T-helper 9 cell (primary cell): ENCODE data around the gene GATD1.
A peak's percentile ranks its signal among the peaks of the same experiment; 100 is the strongest.

Experiments
- DNase-seq: peaks from one replicate; pipeline ENCODE4 v3.0.0-alpha.2; 2020
- total RNA-seq, 2 donors: gene quantifications; one replicate each; lab custom pipeline; 2026; lab: John Stamatoyannopoulos, UW

The GATD1 gene, protein sequence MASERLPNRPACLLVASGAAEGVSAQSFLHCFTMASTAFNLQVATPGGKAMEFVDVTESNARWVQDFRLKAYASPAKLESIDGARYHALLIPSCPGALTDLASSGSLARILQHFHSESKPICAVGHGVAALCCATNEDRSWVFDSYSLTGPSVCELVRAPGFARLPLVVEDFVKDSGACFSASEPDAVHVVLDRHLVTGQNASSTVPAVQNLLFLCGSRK
- 34.3 to 59.0 reads per million in 2 donors for total RNA-seq

DNA sequence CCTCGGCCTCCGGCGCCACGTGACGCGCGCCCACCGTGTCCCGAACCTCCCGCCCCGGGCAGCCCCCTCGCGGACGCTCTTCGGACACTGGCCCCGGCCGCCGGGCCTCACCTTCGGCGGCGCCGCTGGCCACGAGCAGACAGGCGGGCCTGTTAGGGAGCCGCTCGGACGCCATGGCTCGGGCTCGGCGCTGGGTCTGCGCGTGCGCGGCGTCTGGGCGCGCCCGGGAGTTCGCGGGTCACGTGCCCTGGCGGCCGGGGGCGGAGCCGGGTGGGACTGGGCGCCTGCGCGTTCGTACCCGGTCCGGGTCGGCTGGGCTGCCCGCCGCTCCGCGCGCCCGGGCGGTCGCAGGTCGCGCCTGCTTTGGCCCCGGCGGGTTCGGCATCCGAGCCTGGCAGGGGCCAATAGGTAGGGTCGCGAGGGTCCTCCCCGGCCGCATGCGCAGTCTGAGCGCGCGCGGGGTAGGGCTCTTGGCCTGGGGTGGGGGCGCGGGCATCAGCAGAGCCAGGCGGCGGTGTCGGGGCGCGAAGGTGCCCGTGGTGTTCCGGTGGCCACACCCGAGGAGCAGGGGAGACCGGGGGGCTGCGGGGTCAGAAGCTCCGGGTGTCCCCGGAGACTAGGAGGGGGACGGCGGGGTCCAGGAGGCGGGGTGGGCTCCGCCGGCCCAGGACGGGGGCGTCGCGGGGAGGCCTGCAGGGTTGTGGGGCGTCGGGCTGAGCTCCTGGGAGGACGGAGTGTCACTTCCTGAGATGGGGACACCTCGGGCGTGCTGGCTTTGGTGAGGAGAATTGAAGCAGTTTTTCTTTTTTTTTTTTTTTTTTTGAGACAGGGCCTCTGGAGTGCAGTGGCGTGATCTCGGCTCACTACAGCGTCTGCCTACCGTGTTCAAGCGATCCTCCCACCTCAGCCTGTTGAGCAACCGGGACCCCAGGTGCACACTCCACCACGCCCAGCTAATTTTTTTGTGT is at the start of gene GATD1:
GATD1 (minus strand) TSS at position 200 of the 968 bp plus-strand sequence; CDS start at position 175, 25 bp downstream.
- DNase-seq = peak; percentile 94

DNA sequence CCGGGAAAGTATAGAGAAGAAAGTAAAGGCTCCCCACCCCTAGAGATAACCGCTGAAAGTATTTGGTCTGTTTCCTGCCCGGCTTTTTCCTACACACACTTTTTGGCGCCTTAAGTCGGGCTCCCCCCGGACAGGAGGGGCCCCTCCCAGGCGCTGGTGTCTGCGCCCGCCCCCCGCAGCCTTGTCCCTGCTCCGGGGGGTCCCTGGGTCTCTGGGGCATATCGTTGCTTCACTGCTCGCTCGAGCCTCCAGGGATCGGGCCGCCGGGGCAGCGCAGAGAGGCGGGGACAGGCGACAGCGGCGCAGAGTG is 49.5 kb upstream of the GATD1 start:
- DNase-seq = no peak

DNA sequence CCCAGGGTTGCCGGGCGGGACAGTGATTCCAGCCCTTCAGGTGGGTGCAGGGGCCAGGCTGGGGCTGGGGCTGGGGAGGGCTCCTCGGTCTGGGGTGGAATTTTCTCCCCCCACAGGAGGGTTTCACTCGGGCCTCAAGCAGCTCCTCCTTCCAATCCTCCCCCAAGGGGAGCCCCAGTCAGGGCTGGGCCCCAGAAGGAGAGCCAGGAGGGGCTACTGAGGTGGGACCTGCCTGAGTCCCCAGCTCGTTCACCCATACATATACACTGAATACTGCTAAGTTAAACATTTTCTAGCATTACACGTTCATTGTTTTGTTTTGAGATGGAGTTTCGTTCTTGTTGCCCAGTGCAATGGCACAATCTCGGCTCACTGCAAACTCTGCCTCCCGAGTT is 48.9 kb upstream of the GATD1 start:
- DNase-seq = no peak

DNA sequence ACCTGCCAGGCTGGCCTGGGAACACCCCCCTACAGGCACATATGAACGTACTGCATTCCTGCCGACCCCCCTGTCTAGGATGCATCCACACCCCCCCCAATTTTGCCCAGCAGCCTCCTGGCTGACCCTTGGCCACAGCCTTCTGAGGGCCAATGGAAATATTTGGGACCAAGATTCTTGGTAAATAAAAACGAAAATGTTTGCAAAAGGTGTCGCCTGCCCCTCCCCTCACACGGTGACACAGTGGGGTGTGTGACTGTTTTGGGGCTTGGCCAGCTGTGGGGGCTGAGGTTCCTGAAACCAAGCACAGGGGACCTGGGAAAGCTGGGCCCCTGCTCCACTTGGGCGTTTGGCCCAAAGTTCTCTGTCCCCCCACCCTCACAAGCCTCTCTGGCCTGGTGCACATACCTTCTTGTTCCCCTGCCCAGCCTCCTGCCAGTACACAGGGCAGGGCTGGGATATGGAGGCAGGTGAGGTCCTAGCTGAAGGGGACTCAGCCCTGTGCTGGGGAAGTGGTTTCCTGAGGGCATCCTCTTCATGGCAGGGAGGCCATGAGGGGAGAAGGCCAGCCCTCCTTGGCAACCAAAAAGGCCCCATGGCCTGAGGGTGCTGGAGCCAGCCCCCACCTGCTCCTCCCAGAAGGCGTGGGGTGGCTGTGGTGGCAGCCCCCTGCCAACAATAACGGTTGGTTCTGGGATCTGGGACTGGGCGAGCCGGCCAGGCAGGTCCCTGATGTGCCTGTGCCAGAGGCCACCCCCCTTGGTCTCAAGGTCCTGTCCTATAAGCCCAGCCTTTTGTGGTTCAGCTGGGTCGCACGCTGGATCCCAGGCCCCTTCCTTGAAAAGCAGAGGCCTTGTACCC is 48.3 kb upstream of the GATD1 start:
- no peak for DNase-seq

DNA sequence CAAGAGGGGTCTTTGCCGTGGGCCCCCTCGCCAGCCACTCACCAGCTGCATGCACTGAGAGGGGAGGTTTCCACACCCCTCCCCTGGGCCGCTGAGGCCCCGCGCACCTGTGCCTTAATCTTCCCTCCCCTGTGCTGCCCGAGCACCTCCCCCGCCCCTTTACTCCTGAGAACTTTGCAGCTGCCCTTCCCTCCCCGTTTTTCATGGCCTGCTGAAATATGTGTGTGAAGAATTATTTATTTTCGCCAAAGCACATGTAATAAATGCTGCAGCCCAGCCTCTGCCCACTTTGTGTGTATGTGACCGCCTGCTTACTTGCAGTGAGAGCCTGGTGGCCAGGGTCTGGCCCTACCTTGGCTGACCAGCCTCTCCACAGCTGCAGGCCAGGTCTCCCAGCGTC is 47.7 kb upstream of the GATD1 start:
- no peak for DNase-seq

DNA sequence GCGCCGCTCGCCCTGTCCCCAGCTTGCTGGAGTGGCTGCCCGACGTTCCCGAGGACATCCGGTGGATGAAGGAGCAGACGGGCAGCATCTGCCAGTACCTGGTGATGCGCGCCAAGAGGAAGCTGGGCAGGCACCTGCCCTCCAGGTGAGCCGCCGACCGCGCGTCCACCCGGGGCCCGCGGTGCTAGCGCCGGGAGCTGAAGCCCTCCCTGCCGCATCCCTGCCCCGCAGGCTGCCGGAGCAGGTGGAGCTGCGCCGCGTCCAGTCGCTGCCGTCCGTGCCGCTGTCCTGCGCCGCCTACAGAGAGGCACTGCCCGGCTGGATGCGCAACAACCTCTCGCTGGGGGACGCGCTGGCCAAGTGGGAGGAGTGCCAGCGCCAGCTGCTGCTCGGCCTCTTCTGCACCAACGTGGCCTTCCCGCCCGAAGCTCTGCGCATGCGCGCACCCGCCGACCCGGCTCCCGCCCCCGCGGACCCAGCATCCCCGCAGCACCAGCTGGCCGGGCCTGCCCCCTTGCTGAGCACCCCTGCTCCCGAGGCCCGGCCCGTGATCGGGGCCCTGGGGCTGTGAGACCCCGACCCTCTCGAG is 47.1 kb upstream of the GATD1 start:
- DNase-seq = no peak

DNA sequence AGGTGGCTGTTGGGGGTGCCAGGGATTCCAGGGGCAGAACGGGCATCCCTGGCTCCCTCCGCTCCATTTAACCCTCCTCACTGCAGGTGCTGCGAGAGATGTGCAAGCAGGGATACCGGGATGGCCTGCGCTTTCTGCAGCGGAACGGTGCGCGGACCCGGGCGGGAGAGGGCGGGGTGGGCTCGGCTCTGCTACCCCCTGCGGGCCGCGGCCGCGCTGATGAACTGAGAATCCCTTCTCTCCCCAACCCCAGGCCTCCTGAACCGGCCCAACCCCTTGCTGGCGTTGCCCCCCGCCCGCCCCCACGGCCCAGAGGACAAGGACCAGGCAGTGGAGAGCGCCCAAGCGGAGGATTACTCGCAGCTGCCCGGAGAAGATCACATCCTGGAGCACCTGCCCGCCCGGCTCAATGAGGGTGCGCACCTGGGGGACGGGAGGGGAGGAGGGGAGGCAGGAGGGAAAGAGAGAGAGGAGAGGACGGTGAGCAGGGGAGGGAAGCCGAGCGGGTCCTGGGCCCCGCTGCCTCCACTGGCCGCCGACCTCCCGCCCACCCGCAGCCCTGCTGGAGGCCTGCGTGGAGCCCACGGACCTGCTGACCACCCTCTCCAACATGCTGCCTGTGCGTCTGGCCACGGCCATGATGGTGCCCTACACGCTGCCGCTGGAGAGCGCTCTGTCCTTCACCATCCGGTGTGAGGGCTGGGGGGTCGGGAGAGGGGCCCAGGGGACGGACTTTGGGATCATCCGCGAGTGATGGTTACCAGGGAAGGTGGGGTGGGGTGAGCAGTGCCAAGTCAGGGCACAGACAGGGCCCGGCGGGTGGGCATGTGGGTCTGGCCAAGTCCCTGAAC is 46.4 kb upstream of the GATD1 start:
- DNase-seq = no peak

DNA sequence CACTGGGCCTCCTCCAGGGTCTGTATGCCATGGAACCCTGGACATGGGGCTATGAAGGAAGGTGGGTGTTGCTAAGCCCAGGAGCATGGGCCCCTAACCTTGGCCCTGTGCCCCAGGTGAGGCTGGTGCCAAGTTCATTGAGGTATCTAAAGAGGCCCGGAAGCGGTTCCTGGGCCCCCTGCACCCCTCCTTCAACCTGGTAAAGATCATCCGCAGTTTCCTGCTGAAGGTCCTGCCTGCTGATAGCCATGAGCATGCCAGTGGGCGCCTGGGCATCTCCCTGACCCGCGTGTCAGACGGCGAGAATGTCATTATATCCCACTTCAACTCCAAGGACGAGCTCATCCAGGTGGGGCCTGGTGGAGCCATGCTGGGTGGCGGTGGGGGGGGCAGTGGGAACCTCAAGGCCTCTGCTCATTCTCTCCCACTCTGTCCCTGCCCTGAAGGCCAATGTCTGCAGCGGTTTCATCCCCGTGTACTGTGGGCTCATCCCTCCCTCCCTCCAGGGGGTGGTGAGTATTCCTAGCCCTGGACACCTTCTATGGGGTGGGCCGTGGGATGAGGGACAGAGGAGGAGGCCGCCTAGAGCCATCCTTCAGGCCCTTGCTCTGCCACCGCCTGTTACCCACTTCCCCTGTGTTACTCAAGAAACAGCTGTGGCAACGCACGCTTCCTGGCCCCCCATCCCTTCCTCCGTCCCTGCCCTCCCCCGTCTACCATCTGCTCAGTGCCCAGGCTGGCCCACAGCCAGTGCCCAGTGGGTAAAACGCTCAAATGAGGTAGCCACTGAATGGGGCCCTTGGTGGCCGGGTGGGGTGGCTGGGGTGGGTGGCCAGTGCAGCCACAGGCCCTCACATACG is 44.5 kb upstream of the GATD1 start:
- no peak for DNase-seq

DNA sequence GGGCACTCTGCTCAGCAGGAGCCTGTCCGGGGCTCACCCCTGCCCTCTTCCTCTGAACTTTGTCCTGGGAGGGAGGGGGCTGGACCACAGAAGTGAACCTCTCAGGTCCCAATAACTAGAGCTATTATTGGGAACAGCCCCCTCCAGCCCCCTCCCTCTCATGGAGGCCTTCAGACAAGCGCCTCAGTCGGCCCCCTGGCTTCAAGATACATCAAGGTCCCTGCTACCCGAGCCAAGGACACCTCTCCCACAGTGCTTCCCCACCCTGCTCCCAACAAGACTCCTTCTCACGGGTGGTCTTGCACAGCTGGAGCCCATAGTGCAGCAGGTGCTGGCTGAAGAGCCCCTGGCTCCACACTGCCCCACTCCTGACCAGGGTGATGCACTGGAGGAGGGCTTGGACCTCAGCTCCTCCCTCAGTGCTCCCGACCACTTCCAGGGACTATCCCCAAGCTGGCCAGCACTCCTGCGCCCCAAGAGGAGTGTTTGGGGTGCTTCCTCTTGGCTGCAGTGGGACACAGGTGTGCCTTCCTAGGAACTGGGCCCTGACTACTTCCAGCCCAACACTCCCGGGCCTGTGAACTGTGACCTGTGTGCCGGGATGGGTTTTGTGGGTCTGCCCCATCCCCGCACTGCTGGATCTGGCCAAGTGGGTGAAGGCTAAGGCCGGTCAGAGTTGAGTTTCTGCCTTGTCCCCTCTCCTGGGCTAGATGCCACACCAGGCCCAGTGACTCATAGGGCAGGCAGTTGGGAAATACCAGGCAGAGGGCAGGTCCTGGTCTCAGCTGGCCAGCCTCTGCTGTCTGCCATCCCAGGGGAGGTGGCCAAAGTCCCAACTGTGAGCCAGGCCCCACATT is 43.6 kb upstream of the GATD1 start:
- no peak for DNase-seq

DNA sequence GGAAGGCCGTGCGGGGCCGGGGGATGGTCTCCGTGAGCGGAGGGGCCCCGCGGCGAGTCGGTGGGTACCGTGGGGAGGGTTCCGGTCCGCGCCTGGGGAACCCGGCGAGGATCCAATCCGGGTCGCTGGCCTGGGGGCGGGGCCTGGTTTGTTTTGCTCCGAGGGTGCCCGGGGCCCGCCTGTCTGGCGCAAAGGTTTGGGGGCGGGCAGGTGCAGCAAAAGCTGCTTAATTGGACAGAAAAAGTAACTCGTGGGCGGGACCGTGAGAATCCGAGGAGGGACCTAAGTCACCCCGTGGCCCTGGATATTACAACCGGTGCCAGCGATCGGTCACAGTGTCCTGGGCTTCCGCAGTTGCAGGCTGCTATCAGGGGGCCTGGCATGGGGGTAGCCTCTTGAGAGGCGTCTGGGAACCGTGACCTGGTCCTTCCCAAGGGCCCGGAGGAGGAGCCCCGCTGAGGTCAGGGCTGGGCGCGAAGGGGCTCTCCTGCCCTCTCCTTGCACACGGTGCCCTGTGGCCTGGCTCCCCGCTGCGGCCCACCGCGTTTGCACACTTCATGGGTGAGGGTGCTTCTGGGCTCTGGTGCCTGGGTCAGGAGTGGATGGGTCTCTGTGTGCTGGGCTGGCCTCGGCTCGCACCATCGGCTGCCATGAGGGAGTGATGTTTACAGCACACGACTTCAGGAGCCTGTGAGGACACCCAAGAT is 42.8 kb upstream of the GATD1 start:
- DNase-seq = peak; percentile 94

DNA sequence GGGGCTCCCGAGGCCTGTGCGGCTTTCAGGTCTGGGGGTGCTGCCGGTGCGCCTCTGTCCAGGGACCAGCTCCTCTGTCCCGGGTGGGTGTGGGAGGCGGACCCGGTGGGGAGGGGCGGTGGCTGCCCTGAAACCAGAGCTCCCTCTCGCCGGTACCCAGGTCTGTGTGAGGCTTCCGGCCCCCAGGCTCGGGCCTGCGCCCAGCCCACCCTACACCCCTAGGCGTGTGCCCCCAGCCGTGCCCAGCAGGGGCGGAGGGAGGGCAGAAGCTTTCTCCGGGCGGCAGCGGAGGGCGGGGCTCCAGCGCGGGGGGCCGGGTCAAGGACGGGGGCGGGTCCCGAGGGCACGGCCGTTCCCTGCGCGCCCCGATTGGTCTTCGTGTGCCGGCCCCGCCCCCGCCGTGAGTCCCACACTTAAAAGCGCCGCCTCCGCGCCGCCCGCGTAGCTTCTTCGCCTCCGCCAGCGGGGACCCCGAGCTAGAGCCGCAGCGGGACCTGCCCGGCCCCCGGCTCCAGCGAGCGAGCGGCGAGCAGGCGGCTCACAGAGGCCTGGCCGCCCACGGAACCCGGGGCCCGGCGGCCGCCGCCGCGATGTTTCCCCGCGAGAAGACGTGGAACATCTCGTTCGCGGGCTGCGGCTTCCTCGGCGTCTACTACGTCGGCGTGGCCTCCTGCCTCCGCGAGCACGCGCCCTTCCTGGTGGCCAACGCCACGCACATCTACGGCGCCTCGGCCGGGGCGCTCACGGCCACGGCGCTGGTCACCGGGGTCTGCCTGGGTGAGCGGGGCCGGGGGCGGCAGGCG is 42.0 kb upstream of the GATD1 start:
- peak; percentile 92 for DNase-seq

DNA sequence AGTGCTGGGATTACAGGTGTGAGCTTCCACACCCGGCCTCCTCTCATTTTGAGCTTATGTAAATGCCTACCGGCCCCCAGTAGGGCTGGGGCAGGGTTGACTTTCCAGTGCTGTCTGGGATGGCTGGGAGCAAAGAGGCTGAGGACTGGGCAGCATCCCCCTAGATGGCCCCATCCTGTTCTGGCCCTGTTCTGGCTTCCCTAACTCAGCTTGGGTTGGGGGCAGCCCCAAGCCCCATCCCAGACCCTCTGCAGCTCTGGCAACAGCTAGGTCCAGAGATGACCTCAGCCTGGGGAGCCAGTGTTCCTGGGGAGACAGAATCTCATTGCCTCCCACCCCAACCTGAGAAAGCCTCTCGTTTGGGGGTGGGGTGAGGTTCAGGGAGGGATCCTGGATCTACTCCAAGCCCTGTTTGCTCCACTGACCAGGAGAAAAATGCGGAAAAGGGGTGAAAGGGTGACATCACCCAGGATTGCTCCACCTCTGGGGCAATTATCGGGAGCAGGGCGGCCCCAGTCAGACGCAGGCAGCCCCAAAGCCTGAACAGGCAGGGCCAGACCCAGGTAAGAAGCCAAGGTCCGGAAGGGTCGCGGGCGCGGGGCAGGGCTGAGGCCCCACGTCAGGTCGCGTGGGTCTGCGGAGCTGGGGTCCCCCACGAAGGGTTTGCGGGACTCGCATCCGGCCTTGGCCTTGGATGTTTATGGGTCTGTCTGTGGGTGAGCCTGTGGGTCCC is 41.3 kb upstream of the GATD1 start, which contains the start of gene PNPLA2:
PNPLA2 (plus strand) TSS at position 519 of the 733 bp plus-strand sequence. CDS start 805 bp downstream, outside the sequence.
- DNase-seq = no peak

DNA sequence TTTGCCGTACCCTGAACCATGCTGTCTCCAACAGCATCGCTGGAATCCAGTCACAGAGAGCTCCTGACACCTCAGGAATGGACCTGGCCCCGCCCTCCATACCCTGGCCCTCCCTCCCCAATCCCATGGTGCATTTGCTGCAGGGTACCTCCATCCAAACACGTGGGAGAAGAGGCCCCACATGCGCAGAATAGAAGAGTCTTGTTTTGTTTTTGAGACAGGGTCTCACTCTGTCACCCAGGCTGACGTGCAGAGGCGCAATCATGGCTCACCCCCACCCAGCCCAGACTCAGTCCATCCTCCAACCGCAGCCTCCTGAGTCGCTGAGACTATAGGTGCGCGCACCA is 39.1 kb upstream of the GATD1 start:
- no peak for DNase-seq

DNA sequence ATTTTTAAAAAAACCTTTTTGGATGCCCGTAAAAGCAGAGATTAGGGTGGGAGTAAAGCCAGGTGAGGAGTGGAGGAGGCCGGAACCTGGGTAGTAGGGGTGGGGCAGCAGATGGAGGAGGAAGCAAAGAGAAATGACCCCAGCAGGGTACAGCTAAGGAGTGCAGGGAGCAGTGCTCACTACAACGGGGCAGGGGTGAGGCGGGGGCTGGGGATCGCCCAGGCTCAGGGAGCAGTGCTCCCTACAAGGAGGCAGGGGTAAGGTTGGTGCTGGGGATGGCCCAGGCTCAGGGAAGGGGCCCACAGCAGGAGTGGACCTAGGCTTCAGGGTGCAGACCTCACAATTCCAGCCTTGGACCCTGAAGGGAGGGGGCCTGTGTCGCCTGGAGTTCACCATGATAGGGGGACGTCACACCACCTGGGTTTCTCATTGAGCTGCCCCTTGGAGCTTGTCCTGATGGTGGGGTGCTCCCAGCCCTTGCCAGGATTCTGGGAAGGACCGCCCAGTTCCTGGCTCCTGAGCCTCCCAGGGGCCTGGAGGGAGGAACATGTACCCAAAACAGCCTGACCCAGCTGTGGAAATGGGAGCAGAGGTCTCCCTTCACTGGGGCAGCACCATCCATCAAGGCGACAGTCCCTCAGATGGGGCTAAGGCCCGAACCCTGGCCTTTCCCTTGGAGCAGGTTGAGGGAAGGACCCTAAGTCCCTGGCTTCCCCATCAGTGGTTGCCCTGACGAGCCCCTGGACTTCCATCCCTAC is 38.6 kb upstream of the GATD1 start:
- DNase-seq = no peak

DNA sequence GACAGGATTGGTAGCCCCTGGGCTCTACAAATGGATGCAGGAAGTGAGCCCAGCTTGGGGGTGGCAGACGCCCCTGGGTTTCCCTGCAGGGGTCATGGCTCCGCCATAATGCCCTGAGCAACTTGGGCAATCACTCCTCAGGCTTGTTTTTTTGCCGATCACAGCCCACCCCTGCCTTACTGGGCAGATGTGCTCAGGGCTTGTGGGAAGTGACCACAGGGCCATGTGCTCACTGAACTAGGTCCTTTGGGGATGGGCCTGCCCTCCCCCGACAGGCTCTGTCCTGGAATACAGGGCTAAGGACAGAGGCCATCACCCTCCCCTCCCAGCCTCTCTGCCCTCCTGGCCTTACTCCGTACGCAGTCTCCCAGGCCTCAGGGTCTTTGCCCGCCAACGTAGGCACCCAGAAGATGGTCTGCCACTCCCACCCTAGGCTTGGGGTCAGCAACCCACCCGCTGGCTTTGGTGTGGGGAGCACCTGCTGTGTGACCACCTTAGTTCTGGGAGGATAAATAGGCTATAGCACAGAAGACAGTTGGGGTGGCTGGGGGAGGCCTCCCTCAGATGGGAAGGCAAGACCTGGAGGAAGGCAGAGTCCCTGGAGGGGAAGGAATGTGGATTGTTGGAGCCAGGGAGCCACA is 36.3 kb upstream of the GATD1 start:
- no peak for DNase-seq

DNA sequence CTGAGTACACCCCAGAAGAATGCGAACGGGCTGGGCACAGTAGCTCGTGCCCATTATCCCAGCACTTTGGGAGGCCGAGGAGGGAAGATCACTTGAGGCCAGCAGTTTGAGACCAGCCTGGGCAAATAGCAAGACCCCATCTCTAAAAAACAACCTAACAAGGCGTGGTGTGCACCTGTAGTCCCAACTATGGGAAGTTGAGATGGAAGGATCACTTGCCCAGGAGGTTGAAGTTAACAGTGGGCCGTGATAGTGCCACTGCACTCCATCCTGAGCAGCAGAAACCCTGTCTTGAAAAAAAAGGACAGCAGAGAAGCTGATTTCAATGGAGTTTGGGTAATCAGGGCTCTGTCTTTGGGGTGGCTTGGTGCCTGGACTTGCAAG is 35.8 kb upstream of the GATD1 start:
- no peak for DNase-seq
